HEK293T (cell line): ENCODE data around the gene CDC16.

Experiments used
- BHLHE40 ChIP-seq: fragments of 450-650 bp; IDR thresholded peaks from 2 replicates; pipeline ENCODE4 v1.6.1; 2016; ENCODE audit warnings: mild to moderate bottlenecking, moderate library complexity, borderline replicate concordance
- FOXA1 ChIP-seq: fragments of 450-650 bp; IDR thresholded peaks from 2 replicates; pipeline ENCODE4 v1.6.1; 2016; ENCODE audit warnings: mild to moderate bottlenecking
- FOXM1 ChIP-seq: fragments of 450-650 bp; IDR thresholded peaks from 2 replicates; pipeline ENCODE4 v1.6.1; 2017; ENCODE audit warnings: mild to moderate bottlenecking, borderline replicate concordance
- HDGF ChIP-seq: fragments of 450-650 bp; IDR thresholded peaks from 2 replicates; pipeline ENCODE4 v1.6.1; 2017; ENCODE audit warnings: antibody characterized with exemption, borderline replicate concordance
- LEF1 ChIP-seq: fragments of 450-650 bp; IDR thresholded peaks from 2 replicates; pipeline ENCODE4 v1.6.1; 2017; ENCODE audit warnings: mild to moderate bottlenecking, borderline replicate concordance
- SP1 ChIP-seq: fragments of 450-650 bp; IDR thresholded peaks from 2 replicates; pipeline ENCODE4 v1.6.1; 2017
- TARDBP ChIP-seq: fragments of 450-650 bp; IDR thresholded peaks from 2 replicates; pipeline ENCODE4 v1.6.1; 2016

DNA sequence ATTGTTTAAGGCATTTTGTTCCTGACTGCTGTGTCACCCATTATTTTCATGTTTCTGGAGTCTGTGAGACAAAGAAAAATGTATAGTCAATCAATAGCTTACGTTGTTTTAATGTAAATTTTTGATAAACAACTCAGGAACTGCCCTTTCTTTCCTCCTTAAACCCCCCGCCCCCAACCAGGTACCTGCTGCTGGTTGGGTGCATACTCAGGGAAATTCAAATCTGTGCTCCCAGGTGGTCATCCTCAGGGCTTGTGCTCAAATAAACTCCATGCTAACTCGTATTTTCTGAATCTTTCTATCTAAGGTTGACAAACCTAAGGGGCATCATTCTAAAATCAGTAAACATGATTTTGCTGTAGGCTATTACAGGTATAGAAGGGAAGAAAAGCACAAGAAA is 4.1 kb upstream of the CDC16 start:
- TF ChIP-seq HDGF, result no peak
- TF ChIP-seq LEF1, result no peak
- no peak for TF ChIP-seq SP1
- TF ChIP-seq FOXM1, result no peak
- TF ChIP-seq FOXA1, result no peak
- no peak for TF ChIP-seq TARDBP
- TF ChIP-seq BHLHE40, result no peak
